Trophoblast cell (in vitro differentiated cells and primary cell): ENCODE data around the gene C2CD5.
"Not testable (repeated sequence)": the region's sequence is repeated elsewhere in the genome, so short reads cannot be mapped to it uniquely, and the experiment has no call there.

Experiments
- DNase-seq, 2 donors: peaks; one replicate each; pipeline ENCODE4 v3.0.0-alpha.2; 2016
- H2AFZ ChIP-seq: 2 replicates; pipeline ENCODE4 v1.6.1; 2013; ENCODE audit warnings: low read length, moderate library complexity, mild to moderate bottlenecking; ENCODE audit not compliant: insufficient read depth, poor library complexity
- H2AK5ac ChIP-seq: 2 replicates; pipeline ENCODE4 v1.6.1; 2013; ENCODE audit warnings: mild to moderate bottlenecking, low read length
- H2BK120ac ChIP-seq: 2 replicates; pipeline ENCODE4 v1.6.1; 2013; ENCODE audit warnings: low read length, mild to moderate bottlenecking, moderate library complexity; ENCODE audit not compliant: insufficient read depth, poor library complexity
- H2BK12ac ChIP-seq: 2 replicates; pipeline ENCODE4 v1.6.1; 2013; ENCODE audit warnings: mild to moderate bottlenecking, low read length, moderate library complexity
- H2BK5ac ChIP-seq: 2 replicates; pipeline ENCODE4 v1.6.1; 2013; ENCODE audit warnings: low read length, low read depth, moderate library complexity, mild to moderate bottlenecking; ENCODE audit not compliant: poor library complexity
- H3K14ac ChIP-seq: 2 replicates; pipeline ENCODE4 v1.6.1; 2013; ENCODE audit warnings: mild to moderate bottlenecking, low read length
- H3K18ac ChIP-seq: 2 replicates; pipeline ENCODE4 v1.6.1; 2013; ENCODE audit warnings: mild to moderate bottlenecking, low read length
- H3K23ac ChIP-seq: 2 replicates; pipeline ENCODE4 v1.6.1; 2013; ENCODE audit warnings: low read length
- H3K27ac ChIP-seq: 2 replicates; pipeline ENCODE4 v1.5.1; 2013; ENCODE audit warnings: low read depth, mild to moderate bottlenecking, inconsistent platforms, low read length, moderate library complexity
- H3K27me3 ChIP-seq: 2 replicates; pipeline ENCODE4 v1.6.1; 2013; ENCODE audit warnings: inconsistent platforms, mild to moderate bottlenecking, low read length, moderate library complexity; ENCODE audit not compliant: insufficient read depth
- H3K36me3 ChIP-seq, 2 experiments: 1 replicate in 1 of 2; 2 replicates in 1 of 2; pipeline ENCODE4 v1.6.1; 2013; ENCODE audit warnings: low read length in 2 of 2, mild to moderate bottlenecking in 2 of 2, moderate library complexity in 1 of 2; ENCODE audit not compliant: insufficient read depth in 2 of 2, control insufficient read depth in 1 of 2
- H3K4ac ChIP-seq: 2 replicates; pipeline ENCODE4 v1.6.1; 2013; ENCODE audit warnings: low read depth, mild to moderate bottlenecking, low read length, moderate library complexity
- H3K4me1 ChIP-seq, 2 experiments: 1 replicate in 1 of 2; 2 replicates in 1 of 2; pipeline ENCODE4 v1.6.1; 2013; ENCODE audit warnings: low read length in 2 of 2, mild to moderate bottlenecking in 2 of 2, moderate library complexity in 1 of 2; ENCODE audit not compliant: insufficient read depth in 2 of 2, control insufficient read depth in 1 of 2
- H3K4me2 ChIP-seq: 2 replicates; pipeline ENCODE4 v1.6.1; 2013; ENCODE audit warnings: inconsistent platforms, mild to moderate bottlenecking, low read length, moderate library complexity
- H3K4me3 ChIP-seq: 2 replicates; pipeline ENCODE4 v1.5.1; 2013; ENCODE audit warnings: mild to moderate bottlenecking, low read depth, low read length, inconsistent platforms
- H3K79me1 ChIP-seq: one replicate; pipeline ENCODE4 v1.6.1; 2013; ENCODE audit warnings: low read length
- H3K79me2 ChIP-seq: 2 replicates; pipeline ENCODE4 v1.6.1; 2013; ENCODE audit warnings: low read length, mild to moderate bottlenecking; ENCODE audit not compliant: control insufficient read depth, insufficient read depth, poor library complexity
- H3K9ac ChIP-seq: 2 replicates; pipeline ENCODE4 v1.6.1; 2013; ENCODE audit warnings: mild to moderate bottlenecking, low read length
- H3K9me3 ChIP-seq: 2 replicates; pipeline ENCODE4 v1.6.1; 2013; ENCODE audit warnings: low read depth, mild to moderate bottlenecking, control low read depth, inconsistent platforms, low read length; ENCODE audit not compliant: insufficient read depth
- H4K12ac ChIP-seq: 2 replicates; pipeline ENCODE4 v1.6.1; 2013; ENCODE audit warnings: low read depth, mild to moderate bottlenecking, low read length, moderate library complexity
- H4K8ac ChIP-seq: 2 replicates; pipeline ENCODE4 v1.6.1; 2013; ENCODE audit warnings: low read depth, mild to moderate bottlenecking, low read length, moderate library complexity
- H4K91ac ChIP-seq: one replicate; pipeline ENCODE4 v1.6.1; 2013; ENCODE audit warnings: low read depth, mild to moderate bottlenecking, low read length, moderate library complexity
- WGBS: extraction: QIAGEN DNeasy Blood & Tissue Kit; methylation state at CpG from one replicate; pipeline ENCODE4 v1.1.7; 2013; ENCODE audit warnings: missing lambda C conversion rate; ENCODE audit not compliant: insufficient read length, insufficient coverage; ENCODE audit errors: extremely low coverage; 5-methylcytosine and 5-hydroxymethylcytosine counted together

C2CD5 gene

DNA sequence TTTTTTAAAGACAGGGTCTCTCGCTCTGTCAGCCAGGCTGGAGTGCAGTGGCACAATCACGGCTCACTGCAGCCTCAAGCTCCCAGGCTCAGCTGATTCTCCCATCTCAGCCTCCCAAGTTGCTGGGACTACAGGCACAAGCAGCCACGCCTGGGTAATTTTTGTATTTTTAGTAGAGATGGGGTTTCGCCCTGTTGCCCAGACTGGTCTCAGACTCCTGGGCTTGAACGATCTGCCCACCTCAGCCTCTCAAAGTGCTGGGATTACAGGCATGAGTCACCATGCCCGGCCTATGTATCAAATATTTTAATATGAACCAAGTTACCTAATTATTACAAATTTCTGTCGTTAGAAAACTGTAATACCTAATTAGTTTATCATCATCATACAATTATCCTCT lies 63.5 kb downstream of the C2CD5 start:
- DNase-seq = not testable (repeated sequence)
- WGBS = no CpG with 5 or more reads among the region's 7 CpGs

GRCh38 chr12:22480016-22480415 lies 64.3 kb downstream of the C2CD5 start:
- H3K14ac ChIP-seq = no peak overlapping the region
- H3K27me3 ChIP-seq = no peaks in the 10 kb centered on the region
- no CpG with 5 or more reads among the region's 3 CpGs for WGBS
- H4K8ac ChIP-seq = no peak overlapping the region
- H3K9me3 ChIP-seq = no peaks in the 10 kb centered on the region
- no peak overlapping the region for H2AFZ ChIP-seq
- H3K27ac ChIP-seq = no peak overlapping the region
- no peak overlapping the region for H3K23ac ChIP-seq
- H3K36me3 ChIP-seq = no peaks in the 10 kb centered on the region
- H3K79me2 ChIP-seq = no peaks in the 10 kb centered on the region
- no peaks in the 10 kb centered on the region for H3K4me1 ChIP-seq
- H3K79me1 ChIP-seq = no peaks in the 10 kb centered on the region
- H3K9ac ChIP-seq = no peak overlapping the region
- H3K4ac ChIP-seq = no peak overlapping the region
- H2AK5ac ChIP-seq = no peak overlapping the region
- no peak overlapping the region for H3K4me2 ChIP-seq
- no peak overlapping the region for H4K12ac ChIP-seq
- no peak overlapping the region for H2BK120ac ChIP-seq
- no peak overlapping the region for H3K4me3 ChIP-seq
- no peak overlapping the region for H4K91ac ChIP-seq
- H2BK12ac ChIP-seq = no peak overlapping the region
- H3K18ac ChIP-seq = no peak overlapping the region
- no peak overlapping the region for H2BK5ac ChIP-seq
- DNase-seq = peak in 1 of 2 donors; percentile 29

More for the DNA sequence above, 63.5 kb downstream of the C2CD5 start:
- H3K18ac ChIP-seq, H3K4me2 ChIP-seq, H3K14ac ChIP-seq, H3K23ac ChIP-seq, H3K9ac ChIP-seq, H3K4ac ChIP-seq, H2AFZ ChIP-seq, H2BK120ac ChIP-seq, H3K27me3 ChIP-seq, H4K8ac ChIP-seq, H2BK12ac ChIP-seq, H3K36me3 ChIP-seq, H2AK5ac ChIP-seq, H2BK5ac ChIP-seq, H3K9me3 ChIP-seq, H3K79me1 ChIP-seq, H4K12ac ChIP-seq, H3K79me2 ChIP-seq, H3K27ac ChIP-seq, H3K4me1 ChIP-seq, H4K91ac ChIP-seq, H3K4me3 ChIP-seq: not testable (repeated sequence)

GRCh38 chr12:22477894-22478287 lies 66.5 kb downstream of the C2CD5 start:
- H2AFZ ChIP-seq = no peak overlapping the region
- H3K36me3 ChIP-seq = no peaks in the 10 kb centered on the region
- no peak overlapping the region for H3K27ac ChIP-seq
- H4K91ac ChIP-seq = no peak overlapping the region
- no peak overlapping the region for H4K8ac ChIP-seq
- H3K4me1 ChIP-seq = no peaks in the 10 kb centered on the region
- H3K14ac ChIP-seq = no peak overlapping the region
- H3K18ac ChIP-seq = no peak overlapping the region
- H3K27me3 ChIP-seq = no peaks in the 10 kb centered on the region
- no peak overlapping the region for H4K12ac ChIP-seq
- H2AK5ac ChIP-seq = no peak overlapping the region
- WGBS = no CpG with 5 or more reads among the region's 2 CpGs
- no peak overlapping the region for H3K4me2 ChIP-seq
- H2BK120ac ChIP-seq = no peak overlapping the region
- H3K79me2 ChIP-seq = no peaks in the 10 kb centered on the region
- no peak overlapping the region for H3K4me3 ChIP-seq
- H2BK12ac ChIP-seq = no peak overlapping the region
- H3K4ac ChIP-seq = no peak overlapping the region
- H3K79me1 ChIP-seq = no peaks in the 10 kb centered on the region
- no peak overlapping the region for H2BK5ac ChIP-seq
- H3K23ac ChIP-seq = no peak overlapping the region
- no peaks in the 10 kb centered on the region for H3K9me3 ChIP-seq
- no peak overlapping the region for H3K9ac ChIP-seq
- no peak for DNase-seq

- no peaks in the 10 kb centered on the region for H3K4me1 ChIP-seq
- H2AFZ ChIP-seq = no peak overlapping the region
- no peak overlapping the region for H2AK5ac ChIP-seq
- no peak overlapping the region for H3K4me3 ChIP-seq
- DNase-seq = peak; percentile 18 to 65
- no peak overlapping the region for H3K4ac ChIP-seq
- H4K12ac ChIP-seq = no peak overlapping the region
- H4K91ac ChIP-seq = no peak overlapping the region
- no peaks in the 10 kb centered on the region for H3K27me3 ChIP-seq
- no peaks in the 10 kb centered on the region for H3K36me3 ChIP-seq
- no peak overlapping the region for H4K8ac ChIP-seq
- no peak overlapping the region for H2BK120ac ChIP-seq
- no CpG with 5 or more reads among the region's 4 CpGs for WGBS
- no peaks in the 10 kb centered on the region for H3K9me3 ChIP-seq
- no peak overlapping the region for H3K4me2 ChIP-seq
- H3K79me1 ChIP-seq = no peaks in the 10 kb centered on the region
- H3K23ac ChIP-seq = no peak overlapping the region
- no peak overlapping the region for H3K14ac ChIP-seq
- H2BK5ac ChIP-seq = no peak overlapping the region
- no peak overlapping the region for H3K9ac ChIP-seq
- H3K18ac ChIP-seq = no peak overlapping the region
- H3K79me2 ChIP-seq = no peaks in the 10 kb centered on the region
- no peak overlapping the region for H3K27ac ChIP-seq
- H2BK12ac ChIP-seq = no peak overlapping the region
These were observed 67.0 kb downstream of the C2CD5 start for GRCh38 chr12:22477166-22477893.
